Choroid plexus epithelial cell (primary cell): ENCODE results near the gene REG3A.

Source experiments
- DNase-seq: peaks from one replicate; pipeline ENCODE4 v3.0.0-alpha.2; 2010; ENCODE audit warnings: low read depth
- H3K4me3 ChIP-seq: 2 replicates; pipeline ENCODE4 v1.5.1; 2011; ENCODE audit warnings: low read depth, mild to moderate bottlenecking, control low read depth, low read length, moderate library complexity
- CTCF ChIP-seq: conservative IDR thresholded peaks from 2 replicates; pipeline ENCODE4 v1.5.1; 2011; ENCODE audit warnings: low read depth, mild to moderate bottlenecking, control low read depth, inconsistent platforms, low read length, moderate library complexity

The REG3A gene

GRCh38 chr2:79179036-79179435 is 19.5 kb upstream of the REG3A start:
- H3K4me3 ChIP-seq: no peak overlapping the region
- DNase-seq: no peak
- no peak for TF ChIP-seq CTCF

- H3K4me3 ChIP-seq: no peak overlapping the region
- no peak for TF ChIP-seq CTCF
- no peak for DNase-seq
Observed at GRCh38 chr2:79178076-79178674, 18.6 kb upstream of the REG3A start.

GRCh38 chr2:79171348-79171958 is 11.9 kb upstream of the REG3A start:
- no peak for TF ChIP-seq CTCF
- no peak for DNase-seq
- H3K4me3 ChIP-seq: no peak overlapping the region

- H3K4me3 ChIP-seq: no peak overlapping the region
- TF ChIP-seq CTCF: no peak
- no peak for DNase-seq
Observed at GRCh38 chr2:79162801-79163200, 3.2 kb upstream of the REG3A start.

- no peak for TF ChIP-seq CTCF
- DNase-seq: no peak
- H3K4me3 ChIP-seq: no peak overlapping the region
Observed at GRCh38 chr2:79162132-79162531, 2.6 kb upstream of the REG3A start.

GRCh38 chr2:79159030-79159429 is 523 bp downstream of the REG3A start:
- DNase-seq: no peak
- no peak overlapping the region for H3K4me3 ChIP-seq
- no peak for TF ChIP-seq CTCF

GRCh38 chr2:79155826-79156476 is 3.6 kb downstream of the REG3A start:
- no peak for TF ChIP-seq CTCF
- no peak for DNase-seq
- H3K4me3 ChIP-seq: no peak overlapping the region
